WTC11 (cell line): ENCODE data around the gene PTPMT1. TPM values are rescaled to one million over a fixed set of nuclear protein-coding genes. Genes with fewer than 3 reads are reported as not detected.

Source experiments
- ATAC-seq: fragments of 200-7000 bp; cut with Tn5 transposase; 2 replicates; pipeline ENCODE4 v1.10.0; 2021; ENCODE audit warnings: mild to moderate bottlenecking, moderate library complexity
- CTCF ChIA-PET: fragments of 300-600 bp; sonication (Branson Sonifier 250); formaldehyde crosslinking; loops from one replicate; lab custom pipeline; 2021; ENCODE audit warnings: antibody characterized with exemption; lab: Charles Lee
- POLR2A ChIA-PET: fragments of 350-600 bp; sonication (Branson Sonifier 250); formaldehyde crosslinking; loops from one replicate; lab custom pipeline; 2021; ENCODE audit warnings: antibody characterized with exemption; lab: Charles Lee
- DNase-seq: peaks from one replicate; pipeline ENCODE4 v3.0.0; 2021; ENCODE audit warnings: low spot score
- H3K27ac Mint-ChIP-seq: 2 replicates; pipeline ENCODE4 v1.8.0; 2021; ENCODE audit warnings: mixed read lengths
- H3K27me3 Mint-ChIP-seq: 2 replicates; pipeline ENCODE4 v1.8.0; 2021; ENCODE audit warnings: low read depth, mild to moderate bottlenecking, moderate library complexity, mixed read lengths
- H3K36me3 Mint-ChIP-seq: 2 replicates; pipeline ENCODE4 v1.8.0; 2021; ENCODE audit warnings: mixed read lengths
- H3K4me1 Mint-ChIP-seq: 2 replicates; pipeline ENCODE4 v1.8.0; 2022; ENCODE audit warnings: mixed read lengths
- H3K4me3 Mint-ChIP-seq: 2 replicates; pipeline ENCODE4 v1.8.0; 2021; ENCODE audit warnings: mild to moderate bottlenecking, moderate library complexity, mixed read lengths
- H3K9me3 Mint-ChIP-seq: 2 replicates; pipeline ENCODE4 v1.8.0; 2021; ENCODE audit warnings: mixed read lengths
- CREB1 ChIP-seq: sonication (generic); formaldehyde crosslinking; IDR thresholded peaks from 2 replicates; pipeline ENCODE4 v1.8.0; 2023; ENCODE audit warnings: mild to moderate bottlenecking, missing genetic modification reagents
- E2F5 ChIP-seq: sonication (generic); formaldehyde crosslinking; IDR thresholded peaks from 2 replicates; pipeline ENCODE4 v1.8.1; 2022; ENCODE audit warnings: mild to moderate bottlenecking, moderate library complexity, missing genetic modification reagents
- EMX1 ChIP-seq: fragments of 250-450 bp; sonication (Bioruptor Pico); IDR thresholded peaks from 2 replicates; pipeline ENCODE4 v1.8.0; 2021; ENCODE audit warnings: mild to moderate bottlenecking
- ETV6 ChIP-seq: sonication (generic); formaldehyde crosslinking; IDR thresholded peaks from 2 replicates; pipeline ENCODE4 v1.8.1; 2022; ENCODE audit warnings: mild to moderate bottlenecking, missing genetic modification reagents
- FOXK1 ChIP-seq: sonication (generic); formaldehyde crosslinking; IDR thresholded peaks from 2 replicates; pipeline ENCODE4 v1.8.0; 2022; ENCODE audit warnings: mild to moderate bottlenecking, moderate library complexity, missing genetic modification reagents
- FOXP4 ChIP-seq: sonication (generic); formaldehyde crosslinking; IDR thresholded peaks from 2 replicates; pipeline ENCODE4 v1.8.0; 2022; ENCODE audit warnings: mild to moderate bottlenecking, missing genetic modification reagents
- GABPB1 ChIP-seq: sonication (generic); formaldehyde crosslinking; IDR thresholded peaks from 2 replicates; pipeline ENCODE4 v1.8.1; 2023; ENCODE audit warnings: mild to moderate bottlenecking, missing genetic modification reagents
- JAZF1 ChIP-seq: fragments of 250-450 bp; sonication (Bioruptor Pico); IDR thresholded peaks from 2 replicates; pipeline ENCODE4 v1.9.0; 2021; ENCODE audit warnings: moderate library complexity, mild to moderate bottlenecking, inconsistent platforms
- JUN ChIP-seq: sonication (generic); formaldehyde crosslinking; IDR thresholded peaks from 2 replicates; pipeline ENCODE4 v1.8.0; 2023; ENCODE audit warnings: mild to moderate bottlenecking, missing genetic modification reagents
- KAT7 ChIP-seq: sonication (generic); formaldehyde crosslinking; IDR thresholded peaks from 2 replicates; pipeline ENCODE4 v1.8.1; 2023; ENCODE audit warnings: missing genetic modification reagents, mild to moderate bottlenecking, borderline replicate concordance
- NFE2L1 ChIP-seq: sonication (generic); formaldehyde crosslinking; IDR thresholded peaks from 2 replicates; pipeline ENCODE4 v1.8.1; 2023; ENCODE audit warnings: missing genetic modification reagents
- SOX15 ChIP-seq: fragments of 250-450 bp; sonication (Bioruptor Pico); IDR thresholded peaks from 2 replicates; pipeline ENCODE4 v1.9.0; 2021; ENCODE audit warnings: mild to moderate bottlenecking
- USF2 ChIP-seq: sonication (generic); formaldehyde crosslinking; IDR thresholded peaks from 2 replicates; pipeline ENCODE4 v1.8.1; 2023; ENCODE audit warnings: mild to moderate bottlenecking, missing genetic modification reagents, moderate library complexity
- ZNF263 ChIP-seq: sonication (generic); formaldehyde crosslinking; IDR thresholded peaks from 2 replicates; pipeline ENCODE4 v1.8.1; 2022; ENCODE audit warnings: low read depth, mild to moderate bottlenecking, moderate library complexity, missing genetic modification reagents
- ZNF317 ChIP-seq: sonication (generic); formaldehyde crosslinking; IDR thresholded peaks from 2 replicates; pipeline ENCODE4 v1.8.1; 2023; ENCODE audit warnings: low read depth, mild to moderate bottlenecking, moderate library complexity, missing genetic modification reagents, borderline replicate concordance
- ZSCAN18 ChIP-seq: fragments of 250-450 bp; sonication (Bioruptor Pico); IDR thresholded peaks from 2 replicates; pipeline ENCODE4 v2.1.2; 2022; ENCODE audit warnings: mild to moderate bottlenecking, moderate library complexity
- total RNA-seq: library from RNA; stranded (reverse); gene quantifications from 3 replicates; pipeline ENCODE4 v1.2.3, GENCODE V29; 2021
- TF ChIP-seq, protein P1 (sequence below): sonication (generic); formaldehyde crosslinking; IDR thresholded peaks from 2 replicates; pipeline ENCODE4 v1.8.1; 2023; ENCODE audit warnings: mild to moderate bottlenecking, missing genetic modification reagents, moderate library complexity
- TF ChIP-seq, protein P2 (sequence below): sonication (generic); formaldehyde crosslinking; IDR thresholded peaks from 2 replicates; pipeline ENCODE4 v1.8.0; 2022; ENCODE audit warnings: mild to moderate bottlenecking, missing genetic modification reagents
- TF ChIP-seq, protein P3 (sequence below): fragments of 250-450 bp; sonication (Bioruptor Pico); IDR thresholded peaks from 2 replicates; pipeline ENCODE4 v1.9.0; 2021; ENCODE audit warnings: moderate library complexity, mild to moderate bottlenecking, inconsistent platforms, borderline replicate concordance

Gene PTPMT1
- total RNA-seq, 1 experiment from 2014 or later = 49.5 TPM

DNA sequence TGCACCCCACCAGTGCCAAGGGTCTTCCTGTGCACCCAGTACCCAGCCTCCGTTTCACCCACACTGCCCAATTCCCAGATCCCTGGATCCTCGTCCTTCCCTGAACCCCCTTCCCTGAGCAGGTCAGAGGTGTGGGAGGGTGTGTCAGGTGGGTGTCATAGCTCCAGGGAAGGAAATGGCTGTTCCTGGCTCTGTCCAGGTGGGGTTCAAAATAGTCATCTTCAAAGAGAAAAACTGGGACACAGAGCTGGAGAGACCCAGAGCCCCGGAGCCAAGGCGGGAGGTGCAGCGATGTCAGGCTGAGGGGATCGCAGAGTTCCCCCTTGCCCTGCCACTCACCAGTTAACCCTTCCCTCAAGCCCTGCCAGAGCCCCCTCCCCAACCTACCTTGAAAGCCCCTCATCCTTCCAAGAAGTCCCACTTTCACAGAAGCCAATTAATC, 28.1 kb downstream of the PTPMT1 start:
- Mint-ChIP-seq H3K36me3 (no peaks in the 10 kb centered on the region), H3K27me3 (peaks cover 67% of the 10 kb centered on the region), H3K9me3 (no peaks in the 10 kb centered on the region), H3K4me1 (peaks cover 26% of the 10 kb centered on the region), H3K27ac (no peak overlapping the region), H3K4me3 (peak overlapping the region; percentile 77)
- ChIA-PET CTCF (interaction anchor here (2.4 kb wide), 1 partner anchor 24 kb away, joined by 9 read pairs; no protein-coding TSS in a partner anchor), POLR2A (interaction anchor here (0.6 kb wide), 1 partner anchor 194 kb away, joined by 5 read pairs; no protein-coding TSS in a partner anchor)
- ATAC-seq (peak; percentile 5; the same call in 1 of the 2 replicates), DNase-seq (no peak)
- TF ChIP-seq EMX1 (no peak), FOXP4 (CRISPR knock-in tag) (no peak), SOX15 (no peak), JUN (no peak), FOXK1 (CRISPR knock-in tag) (no peak), USF2 (no peak), GABPB1 (CRISPR knock-in tag) (no peak), CREB1 (CRISPR knock-in tag) (no peak), E2F5 (CRISPR knock-in tag) (no peak), ZNF317 (no peak), ZNF263 (CRISPR knock-in tag) (no peak)
- TF ChIP-seq, protein P1, sequence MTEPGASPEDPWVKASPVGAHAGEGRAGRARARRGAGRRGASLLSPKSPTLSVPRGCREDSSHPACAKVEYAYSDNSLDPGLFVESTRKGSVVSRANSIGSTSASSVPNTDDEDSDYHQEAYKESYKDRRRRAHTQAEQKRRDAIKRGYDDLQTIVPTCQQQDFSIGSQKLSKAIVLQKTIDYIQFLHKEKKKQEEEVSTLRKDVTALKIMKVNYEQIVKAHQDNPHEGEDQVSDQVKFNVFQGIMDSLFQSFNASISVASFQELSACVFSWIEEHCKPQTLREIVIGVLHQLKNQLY (CRISPR knock-in tag) = no peak
- TF ChIP-seq, protein P2, sequence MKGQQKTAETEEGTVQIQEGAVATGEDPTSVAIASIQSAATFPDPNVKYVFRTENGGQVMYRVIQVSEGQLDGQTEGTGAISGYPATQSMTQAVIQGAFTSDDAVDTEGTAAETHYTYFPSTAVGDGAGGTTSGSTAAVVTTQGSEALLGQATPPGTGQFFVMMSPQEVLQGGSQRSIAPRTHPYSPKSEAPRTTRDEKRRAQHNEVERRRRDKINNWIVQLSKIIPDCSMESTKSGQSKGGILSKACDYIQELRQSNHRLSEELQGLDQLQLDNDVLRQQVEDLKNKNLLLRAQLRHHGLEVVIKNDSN (CRISPR knock-in tag) = no peak
- TF ChIP-seq, protein P3, sequence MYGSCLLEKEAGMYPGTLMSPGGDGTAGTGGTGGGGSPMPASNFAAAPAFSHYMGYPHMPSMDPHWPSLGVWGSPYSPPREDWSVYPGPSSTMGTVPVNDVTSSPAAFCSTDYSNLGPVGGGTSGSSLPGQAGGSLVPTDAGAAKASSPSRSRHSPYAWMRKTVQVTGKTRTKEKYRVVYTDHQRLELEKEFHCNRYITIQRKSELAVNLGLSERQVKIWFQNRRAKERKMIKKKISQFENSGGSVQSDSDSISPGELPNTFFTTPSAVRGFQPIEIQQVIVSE (CRISPR knock-in tag) = no peak

DNA sequence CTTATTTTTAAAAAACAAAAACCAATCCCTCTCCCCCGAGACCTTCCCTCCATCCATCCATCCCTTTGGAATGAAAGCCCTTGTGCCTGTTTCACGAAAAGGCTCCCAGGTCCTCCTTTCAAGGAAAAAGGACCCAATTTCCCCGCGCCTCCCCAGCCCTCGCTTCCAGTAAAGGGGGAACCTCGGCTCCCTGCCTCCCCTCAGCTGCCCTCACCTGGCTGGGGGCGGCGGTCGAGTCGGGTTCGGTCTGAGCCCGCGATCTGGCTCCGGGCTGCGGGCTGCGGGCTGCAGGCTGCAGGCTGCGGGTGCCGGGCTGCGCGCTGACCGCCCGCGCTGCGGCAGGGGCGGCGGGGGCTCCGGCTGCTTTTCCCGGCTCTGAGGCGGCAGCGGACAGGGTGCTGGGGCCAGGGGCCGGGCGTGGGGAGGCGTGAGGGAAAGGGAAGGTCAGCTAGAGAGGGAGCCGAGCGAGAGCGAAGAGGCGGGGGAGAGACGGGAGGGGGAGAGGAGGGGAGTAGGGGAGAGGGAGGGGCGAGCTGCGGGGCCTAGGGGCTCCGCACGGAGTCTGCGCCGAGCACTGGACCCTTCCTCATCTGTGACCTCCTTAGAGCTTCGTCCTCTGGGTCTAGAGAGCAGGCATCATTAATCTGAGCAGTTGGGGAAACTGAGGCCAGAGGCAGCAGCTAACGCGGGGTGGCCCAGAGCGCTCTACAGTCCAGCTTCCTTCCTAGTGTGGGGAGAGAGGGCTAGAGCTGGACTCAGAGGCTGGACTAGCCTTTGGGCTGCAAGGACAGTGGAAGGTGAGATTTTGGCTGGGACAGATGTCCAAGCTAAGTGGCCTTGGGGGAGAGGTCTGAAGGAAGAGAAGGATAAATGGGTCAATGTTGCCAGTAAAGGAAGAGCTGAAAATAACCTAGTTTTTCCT, 28.8 kb downstream of the PTPMT1 start, which contains the start of gene C1QTNF4:
Gene C1QTNF4 (minus strand): TSS at position 478 of the 922 bp plus-strand sequence. CDS start 3,601 bp downstream, outside the sequence.
- peaks cover 61% of the 10 kb centered on the region for H3K27me3 Mint-ChIP-seq
- H3K9me3 Mint-ChIP-seq = no peaks in the 10 kb centered on the region
- H3K4me3 Mint-ChIP-seq = peak within 1 kb of the TSS; percentile 78
- TF ChIP-seq JAZF1 (CRISPR knock-in tag) (no peak), ZSCAN18 (CRISPR knock-in tag) (no peak), ETV6 (peak; percentile 19; the same call in 1 of the 2 replicates), NFE2L1 (no peak), USF2 (no peak), KAT7 (CRISPR knock-in tag) (0 out of 2 replicates have a peak, but pooled peaks have one; percentile 78)
- ATAC-seq (peak; percentile 47), DNase-seq (peak; percentile 58)
- ChIA-PET CTCF (interaction anchor here (1.1 to 2.4 kb wide), 3 partner anchors 9 to 182 kb away, joined by 3 to 9 read pairs (median 5); no protein-coding TSS in a partner anchor), POLR2A (interaction anchor here (0.6 to 1.1 kb wide), 3 partner anchors 11 to 471 kb away, joined by 3 read pairs; no protein-coding TSS in a partner anchor)
- peaks cover 30% of the 10 kb centered on the region for H3K4me1 Mint-ChIP-seq
- H3K27ac Mint-ChIP-seq = no peak within 1 kb of the TSS
- no peaks in the 10 kb centered on the region for H3K36me3 Mint-ChIP-seq
